Measurements from ENCODE around the gene CPLX3.

GRCh38 chr15:74791007-74791406, 35.4 kb upstream of the CPLX3 start:
- no peak for TF ChIP-seq ZFP3 (CRISPR knock-in tag; IDR thresholded peaks at IDR 0.05)
- TF ChIP-seq, protein P1, sequence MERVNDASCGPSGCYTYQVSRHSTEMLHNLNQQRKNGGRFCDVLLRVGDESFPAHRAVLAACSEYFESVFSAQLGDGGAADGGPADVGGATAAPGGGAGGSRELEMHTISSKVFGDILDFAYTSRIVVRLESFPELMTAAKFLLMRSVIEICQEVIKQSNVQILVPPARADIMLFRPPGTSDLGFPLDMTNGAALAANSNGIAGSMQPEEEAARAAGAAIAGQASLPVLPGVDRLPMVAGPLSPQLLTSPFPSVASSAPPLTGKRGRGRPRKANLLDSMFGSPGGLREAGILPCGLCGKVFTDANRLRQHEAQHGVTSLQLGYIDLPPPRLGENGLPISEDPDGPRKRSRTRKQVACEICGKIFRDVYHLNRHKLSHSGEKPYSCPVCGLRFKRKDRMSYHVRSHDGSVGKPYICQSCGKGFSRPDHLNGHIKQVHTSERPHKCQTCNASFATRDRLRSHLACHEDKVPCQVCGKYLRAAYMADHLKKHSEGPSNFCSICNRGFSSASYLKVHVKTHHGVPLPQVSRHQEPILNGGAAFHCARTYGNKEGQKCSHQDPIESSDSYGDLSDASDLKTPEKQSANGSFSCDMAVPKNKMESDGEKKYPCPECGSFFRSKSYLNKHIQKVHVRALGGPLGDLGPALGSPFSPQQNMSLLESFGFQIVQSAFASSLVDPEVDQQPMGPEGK (CRISPR knock-in tag; IDR thresholded peaks at IDR 0.05; ENCODE audit: borderline replicate concordance): no peak
- no peak for TF ChIP-seq PPARA (CRISPR knock-in tag; IDR thresholded peaks at IDR 0.05; ENCODE audit: borderline replicate concordance)
- TF ChIP-seq ZNF565 (CRISPR knock-in tag; conservative IDR thresholded peaks at IDR 0.05; ENCODE audit: low read depth): no peak
- TF ChIP-seq SNAI2 (CRISPR knock-in tag; IDR thresholded peaks at IDR 0.05): no peak
- TF ChIP-seq, protein P2, sequence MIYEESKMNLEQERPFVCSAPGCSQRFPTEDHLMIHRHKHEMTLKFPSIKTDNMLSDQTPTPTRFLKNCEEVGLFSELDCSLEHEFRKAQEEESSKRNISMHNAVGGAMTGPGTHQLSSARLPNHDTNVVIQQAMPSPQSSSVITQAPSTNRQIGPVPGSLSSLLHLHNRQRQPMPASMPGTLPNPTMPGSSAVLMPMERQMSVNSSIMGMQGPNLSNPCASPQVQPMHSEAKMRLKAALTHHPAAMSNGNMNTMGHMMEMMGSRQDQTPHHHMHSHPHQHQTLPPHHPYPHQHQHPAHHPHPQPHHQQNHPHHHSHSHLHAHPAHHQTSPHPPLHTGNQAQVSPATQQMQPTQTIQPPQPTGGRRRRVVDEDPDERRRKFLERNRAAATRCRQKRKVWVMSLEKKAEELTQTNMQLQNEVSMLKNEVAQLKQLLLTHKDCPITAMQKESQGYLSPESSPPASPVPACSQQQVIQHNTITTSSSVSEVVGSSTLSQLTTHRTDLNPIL (CRISPR knock-in tag; IDR thresholded peaks at IDR 0.05; ENCODE audit: low read depth): no peak
